HEK293T (cell line): Measurements from ENCODE around the gene NFAT5.

Experiments
- CTBP1 ChIP-seq: fragments of 450-650 bp; IDR thresholded peaks from 2 replicates; pipeline ENCODE4 v1.6.1; 2016; ENCODE audit warnings: borderline replicate concordance
- TARDBP ChIP-seq: fragments of 450-650 bp; IDR thresholded peaks from 2 replicates; pipeline ENCODE4 v1.6.1; 2016

DNA sequence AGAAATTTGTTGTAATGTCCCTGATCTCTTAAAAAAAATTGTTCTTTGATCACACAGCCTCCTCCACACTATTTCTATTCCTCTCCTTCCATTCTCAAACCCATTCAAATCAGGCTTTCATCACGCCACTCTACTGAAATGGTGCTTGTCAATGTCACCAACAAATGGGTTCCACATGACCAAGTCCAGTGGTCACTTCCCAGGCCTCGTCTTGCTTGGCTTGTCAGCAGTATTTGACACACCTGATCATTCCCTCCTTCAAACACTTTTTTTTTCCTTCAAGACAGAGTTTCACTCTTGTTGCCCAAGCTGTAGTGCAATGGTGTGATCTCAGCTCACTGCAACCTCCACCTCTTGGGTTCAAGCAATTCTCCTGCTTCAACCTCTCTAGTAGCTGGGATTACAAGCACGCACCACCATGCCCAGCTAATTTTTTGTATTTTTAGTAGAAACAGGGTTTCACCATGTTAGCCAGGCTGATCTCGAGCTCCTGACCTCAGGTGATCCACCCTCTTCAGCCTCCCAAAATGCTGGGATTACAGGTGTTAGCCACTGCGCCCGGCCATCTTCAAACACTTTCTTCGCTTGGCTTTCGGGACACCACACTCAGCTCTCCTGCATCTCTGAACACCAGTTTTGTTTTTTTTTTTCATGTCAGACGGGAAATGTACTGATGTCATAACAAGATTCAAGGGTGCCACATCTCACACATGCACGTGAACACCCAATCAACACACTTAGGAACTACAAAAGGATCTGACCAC lies 142.3 kb downstream of the NFAT5 start:
- no peak for TF ChIP-seq CTBP1
- TF ChIP-seq TARDBP = no peak
